IPS-18a (cell line): Measurements from ENCODE around the gene CFAP20DC.
"Not testable (repeated sequence)": the region's sequence is repeated elsewhere in the genome, so short reads cannot be mapped to it uniquely, and the experiment has no call there.

Experiments
- H3K27ac ChIP-seq: one replicate; pipeline ENCODE4 v1.5.1; 2013; ENCODE audit warnings: low read length
- H3K27me3 ChIP-seq: one replicate; pipeline ENCODE4 v1.6.1; 2013; ENCODE audit warnings: mild to moderate bottlenecking, low read length; ENCODE audit not compliant: control insufficient read depth, insufficient read depth
- H3K36me3 ChIP-seq: one replicate; pipeline ENCODE4 v1.6.1; 2013; ENCODE audit warnings: low read depth, low read length; ENCODE audit not compliant: control insufficient read depth
- H3K4me1 ChIP-seq: one replicate; pipeline ENCODE4 v1.6.1; 2013; ENCODE audit warnings: low read depth, low read length; ENCODE audit not compliant: control insufficient read depth
- H3K4me3 ChIP-seq: one replicate; pipeline ENCODE4 v1.5.1; 2013; ENCODE audit warnings: low read length
- H3K9ac ChIP-seq: one replicate; pipeline ENCODE4 v1.6.1; 2013; ENCODE audit warnings: mild to moderate bottlenecking, low read length, moderate library complexity
- H3K9me3 ChIP-seq: one replicate; pipeline ENCODE4 v1.6.1; 2013; ENCODE audit warnings: low read depth, low read length; ENCODE audit not compliant: control insufficient read depth

The CFAP20DC gene

DNA sequence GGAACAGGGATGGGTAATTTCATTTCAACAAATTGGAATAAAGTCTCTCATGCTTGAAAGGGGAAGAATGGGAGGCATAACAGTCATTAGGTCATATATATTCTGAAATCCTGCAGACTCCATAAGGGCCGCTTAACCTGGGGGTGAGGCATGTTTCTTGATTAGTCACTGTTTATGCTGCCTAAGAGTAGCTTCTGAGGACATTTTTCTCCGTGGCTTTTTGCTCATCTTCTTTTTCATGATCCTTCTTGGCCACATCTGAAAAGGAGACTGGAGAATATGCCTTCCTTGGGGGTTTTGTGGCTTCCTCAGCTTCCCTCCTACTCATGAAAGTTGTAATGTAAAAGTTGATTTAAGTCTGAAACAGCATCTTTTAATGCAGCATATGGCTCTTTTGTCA lies 20.0 kb upstream of the CFAP20DC start:
- no peak overlapping the region for H3K4me3 ChIP-seq
- no peaks in the 10 kb centered on the region for H3K27me3 ChIP-seq
- no peak overlapping the region for H3K27ac ChIP-seq
- no peaks in the 10 kb centered on the region for H3K9me3 ChIP-seq
- no peak overlapping the region for H3K9ac ChIP-seq
- peaks cover 5% of the 10 kb centered on the region for H3K4me1 ChIP-seq
- H3K36me3 ChIP-seq = no peaks in the 10 kb centered on the region

DNA sequence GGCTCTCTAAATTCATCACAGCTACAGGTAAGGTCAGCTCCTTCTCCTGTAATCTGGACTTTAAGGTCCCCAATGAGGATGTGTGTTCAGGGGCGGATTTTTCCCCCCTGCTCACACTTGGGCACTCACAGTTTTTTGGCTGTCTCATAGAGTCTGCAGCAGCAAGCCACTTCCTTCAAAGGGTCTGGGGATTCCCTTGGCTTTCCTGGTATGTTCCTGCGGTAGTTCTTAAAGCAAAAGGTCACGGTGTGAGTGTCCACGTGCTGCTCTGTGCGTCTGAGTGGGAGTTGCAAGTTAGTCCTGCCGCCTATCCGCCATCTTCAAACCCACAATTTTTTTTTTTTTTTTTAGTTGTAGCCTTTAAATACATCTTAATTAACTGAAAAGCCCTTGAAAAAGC lies 15.4 kb upstream of the CFAP20DC start:
- Histone ChIP-seq H3K27me3 (no peaks in the 10 kb centered on the region), H3K4me1 (no peaks in the 10 kb centered on the region), H3K9me3 (no peaks in the 10 kb centered on the region), H3K9ac (no peak overlapping the region), H3K4me3 (no peak overlapping the region), H3K36me3 (no peaks in the 10 kb centered on the region), H3K27ac (no peak overlapping the region)

- Histone ChIP-seq H3K4me1 (no peaks in the 10 kb centered on the region), H3K27me3 (no peaks in the 10 kb centered on the region), H3K4me3 (no peak overlapping the region), H3K27ac (no peak overlapping the region), H3K9ac (no peak overlapping the region), H3K9me3 (no peaks in the 10 kb centered on the region), H3K36me3 (no peaks in the 10 kb centered on the region)
These were observed 14.9 kb upstream of the CFAP20DC start for GRCh38 chr3:59064728-59065127.

DNA sequence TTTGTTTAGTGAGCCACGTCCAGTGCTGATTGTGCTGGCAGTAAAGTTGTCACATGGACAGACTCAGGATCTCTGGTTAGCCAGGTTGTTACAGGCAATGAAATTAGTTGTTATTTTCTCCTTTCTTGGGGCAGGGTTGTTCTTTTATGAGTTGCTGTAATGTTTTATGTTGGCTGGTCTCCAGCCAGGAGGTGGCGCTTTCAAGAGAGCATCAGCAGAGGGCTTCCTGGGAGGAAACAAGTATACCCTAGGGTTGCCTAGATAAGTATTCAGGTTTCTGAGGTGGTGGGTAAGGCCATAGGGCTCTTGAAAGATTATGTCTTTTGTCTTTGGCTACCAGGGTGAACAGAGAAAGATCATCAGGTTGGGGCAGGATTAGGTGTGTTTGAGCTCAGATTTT lies 14.5 kb upstream of the CFAP20DC start:
- no peak overlapping the region for H3K27ac ChIP-seq

DNA sequence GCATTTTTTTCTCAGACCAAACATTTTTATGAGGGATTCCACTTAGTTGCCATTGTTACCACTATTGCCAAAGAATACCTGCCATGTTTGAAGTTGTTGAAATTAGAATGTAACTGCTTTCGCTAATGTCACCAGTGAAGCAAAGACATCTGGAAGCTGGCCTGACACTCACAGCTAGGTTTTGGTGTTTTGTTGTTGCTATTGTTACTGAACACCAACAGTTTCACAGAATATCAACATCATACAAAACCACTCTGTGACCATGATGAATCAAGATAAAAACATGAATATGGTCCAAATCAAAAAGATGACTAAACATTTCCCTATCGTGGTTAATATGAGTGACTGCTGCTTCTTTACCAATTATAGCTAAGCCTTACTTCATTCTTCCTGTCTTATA lies 6.9 kb upstream of the CFAP20DC start:
- Histone ChIP-seq H3K27me3 (no peaks in the 10 kb centered on the region), H3K9ac (no peak overlapping the region), H3K9me3 (no peaks in the 10 kb centered on the region), H3K4me3 (no peak overlapping the region), H3K36me3 (no peaks in the 10 kb centered on the region), H3K27ac (no peak overlapping the region), H3K4me1 (no peaks in the 10 kb centered on the region)

More for the DNA sequence above, 14.5 kb upstream of the CFAP20DC start:
- Histone ChIP-seq H3K27me3 (no peaks in the 10 kb centered on the region), H3K9me3 (no peaks in the 10 kb centered on the region), H3K4me3 (no peak overlapping the region), H3K9ac (no peak overlapping the region), H3K36me3 (no peaks in the 10 kb centered on the region), H3K4me1 (no peaks in the 10 kb centered on the region)

DNA sequence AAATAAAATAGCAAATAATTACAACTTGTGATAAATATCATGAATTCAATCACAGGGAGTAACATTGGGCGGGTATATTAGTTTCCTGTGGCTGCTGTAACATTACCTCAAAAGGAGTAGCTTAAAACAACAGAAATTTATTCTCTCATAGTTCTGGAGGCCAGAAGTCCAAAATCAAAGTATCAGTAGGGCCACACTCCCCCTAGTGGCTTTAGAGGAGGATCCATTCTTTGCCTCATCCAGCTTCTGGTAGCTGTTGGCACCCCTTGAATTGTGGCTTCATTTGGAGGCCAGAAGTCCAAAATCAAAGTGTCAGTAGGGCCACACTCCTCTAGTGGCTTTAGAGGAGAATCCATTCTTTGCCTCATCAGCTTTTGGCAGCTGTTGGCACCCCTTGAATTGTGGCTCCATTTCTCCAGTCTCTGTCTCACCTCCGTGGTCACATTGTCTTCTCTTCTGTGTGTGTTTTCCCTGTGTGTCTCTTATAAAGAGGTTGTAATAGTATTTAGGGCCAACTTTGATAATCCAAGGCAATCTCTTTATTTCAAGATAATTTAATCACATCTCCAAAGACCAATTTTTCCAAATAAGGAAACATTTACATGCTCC lies 3.1 kb upstream of the CFAP20DC start:
- no peak overlapping the region for H3K27ac ChIP-seq
- H3K4me1 ChIP-seq = no peaks in the 10 kb centered on the region
- no peaks in the 10 kb centered on the region for H3K36me3 ChIP-seq
- no peaks in the 10 kb centered on the region for H3K9me3 ChIP-seq
- H3K27me3 ChIP-seq = no peaks in the 10 kb centered on the region
- H3K4me3 ChIP-seq = no peak overlapping the region
- no peak overlapping the region for H3K9ac ChIP-seq

DNA sequence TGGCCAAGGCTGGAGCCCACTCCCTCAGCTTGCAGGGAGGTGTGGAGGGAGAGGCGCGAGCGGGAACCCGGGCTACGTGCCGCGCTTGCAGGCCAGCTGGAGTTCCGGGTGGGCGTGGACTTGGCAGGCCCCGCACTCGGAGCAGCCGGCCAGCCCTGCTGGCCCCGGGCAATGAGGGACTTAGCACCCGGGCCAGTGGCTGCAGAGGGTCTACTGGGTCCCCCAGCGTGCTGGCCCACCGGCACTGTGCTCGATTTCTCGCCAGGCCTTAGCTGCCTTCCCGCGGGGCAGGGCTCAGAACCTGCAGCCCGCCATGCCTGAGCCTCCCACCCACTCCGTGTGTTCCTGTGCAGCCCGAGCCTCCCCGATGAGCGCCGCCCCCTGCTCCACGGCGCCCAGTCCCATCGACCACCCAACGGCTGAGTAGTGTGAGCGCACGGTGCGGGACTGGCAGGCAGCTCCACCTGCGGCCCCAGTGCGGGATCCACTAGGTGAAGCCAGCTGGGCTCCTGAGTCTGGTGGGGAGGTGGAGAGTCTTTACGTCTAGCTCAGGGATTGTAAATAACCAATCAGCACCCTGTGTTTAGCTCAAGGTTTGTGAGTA lies 1.1 kb upstream of the CFAP20DC start:
- H3K36me3 ChIP-seq, H3K4me1 ChIP-seq, H3K4me3 ChIP-seq, H3K9me3 ChIP-seq, H3K27ac ChIP-seq, H3K9ac ChIP-seq, H3K27me3 ChIP-seq: not testable (repeated sequence)

DNA sequence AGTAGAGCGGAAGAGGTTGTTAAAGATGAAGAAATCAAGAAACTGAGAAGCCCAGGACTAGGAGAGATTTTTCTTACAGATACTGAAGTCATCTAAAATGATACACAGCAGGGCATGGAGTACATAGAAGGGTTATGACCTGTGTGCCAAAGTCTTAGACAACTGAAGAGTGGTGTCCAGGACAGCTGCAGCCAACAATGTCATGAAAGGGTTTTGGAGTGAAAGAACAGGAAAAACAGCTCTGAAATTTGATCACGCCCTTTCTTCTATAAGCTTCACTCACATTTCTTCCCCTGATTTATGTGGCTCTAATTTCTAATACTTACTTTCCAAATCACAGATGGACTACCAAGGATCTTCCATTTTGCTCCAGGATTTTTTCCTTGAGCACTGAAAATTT lies 3.0 kb downstream of the CFAP20DC start:
- Histone ChIP-seq H3K27ac (no peak overlapping the region), H3K9ac (no peak overlapping the region), H3K27me3 (no peaks in the 10 kb centered on the region), H3K36me3 (no peaks in the 10 kb centered on the region), H3K9me3 (no peaks in the 10 kb centered on the region), H3K4me3 (no peak overlapping the region), H3K4me1 (no peaks in the 10 kb centered on the region)

DNA sequence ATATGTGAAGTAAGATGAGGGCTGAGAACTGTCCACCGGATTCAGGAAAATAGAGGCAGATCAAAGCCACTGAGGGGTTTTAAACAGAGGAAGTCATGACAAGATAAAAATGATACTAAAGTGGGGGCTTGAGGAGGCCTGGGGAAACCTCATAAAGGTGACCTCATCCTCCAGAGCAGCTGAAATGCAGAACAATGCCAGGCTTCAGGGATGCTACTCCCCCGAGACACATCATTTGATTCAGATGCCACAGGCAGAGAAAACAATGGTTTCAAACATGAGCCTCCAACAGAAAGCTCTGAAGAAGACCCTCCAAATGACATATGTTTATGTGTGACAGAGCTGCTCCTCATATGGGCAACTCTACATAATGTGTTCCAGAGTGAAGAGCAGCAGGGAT lies 6.4 kb downstream of the CFAP20DC start:
- H3K4me3 ChIP-seq = no peak overlapping the region
- no peaks in the 10 kb centered on the region for H3K36me3 ChIP-seq
- no peaks in the 10 kb centered on the region for H3K4me1 ChIP-seq
- H3K9ac ChIP-seq = no peak overlapping the region
- H3K9me3 ChIP-seq = no peaks in the 10 kb centered on the region
- H3K27ac ChIP-seq = no peak overlapping the region
- no peaks in the 10 kb centered on the region for H3K27me3 ChIP-seq

DNA sequence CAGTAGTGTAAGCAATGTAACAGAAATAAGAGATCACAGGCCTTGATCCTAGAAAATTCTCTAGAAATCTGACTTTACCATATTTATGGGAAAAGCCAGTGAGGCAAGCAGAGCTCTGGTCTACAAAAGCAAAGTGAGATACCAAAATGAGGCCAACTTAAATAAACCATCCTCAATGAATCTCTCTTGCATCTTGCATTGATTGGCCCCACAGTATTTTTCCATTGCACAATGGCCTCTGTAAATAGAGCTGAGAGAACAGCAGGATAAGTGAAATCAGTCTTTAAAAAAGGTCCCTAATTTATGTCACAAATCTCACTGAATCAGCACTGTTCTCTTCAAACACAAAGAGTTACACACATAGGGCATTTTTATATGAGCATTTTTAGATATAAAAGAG lies 8.9 kb downstream of the CFAP20DC start:
- Histone ChIP-seq H3K9ac (no peak overlapping the region), H3K27ac (no peak overlapping the region), H3K4me3 (no peak overlapping the region), H3K4me1 (no peaks in the 10 kb centered on the region), H3K9me3 (no peaks in the 10 kb centered on the region), H3K27me3 (no peaks in the 10 kb centered on the region), H3K36me3 (no peaks in the 10 kb centered on the region)

DNA sequence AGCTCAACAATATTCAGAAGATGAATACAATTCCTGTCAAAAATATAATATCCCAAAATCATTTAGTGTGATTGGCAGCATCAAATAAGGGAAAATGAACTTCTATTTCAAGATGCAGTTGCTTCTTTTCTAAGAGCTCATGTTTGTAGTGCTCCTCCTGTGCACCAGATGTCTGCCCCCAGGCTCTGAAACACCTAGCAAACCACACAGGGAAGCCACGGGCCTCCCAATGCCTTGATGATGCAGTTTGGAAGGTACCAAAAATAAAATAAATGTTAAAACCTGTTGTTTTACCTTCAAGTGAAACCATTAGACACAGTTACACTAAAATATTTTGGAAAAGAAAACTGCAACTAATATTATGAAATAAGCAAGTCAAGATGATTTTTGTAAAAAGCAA lies 22.2 kb downstream of the CFAP20DC start:
- no peaks in the 10 kb centered on the region for H3K27me3 ChIP-seq
- no peak overlapping the region for H3K4me3 ChIP-seq
- no peak overlapping the region for H3K27ac ChIP-seq
- no peaks in the 10 kb centered on the region for H3K9me3 ChIP-seq
- H3K4me1 ChIP-seq = peaks cover 5% of the 10 kb centered on the region
- H3K36me3 ChIP-seq = no peaks in the 10 kb centered on the region
- no peak overlapping the region for H3K9ac ChIP-seq

DNA sequence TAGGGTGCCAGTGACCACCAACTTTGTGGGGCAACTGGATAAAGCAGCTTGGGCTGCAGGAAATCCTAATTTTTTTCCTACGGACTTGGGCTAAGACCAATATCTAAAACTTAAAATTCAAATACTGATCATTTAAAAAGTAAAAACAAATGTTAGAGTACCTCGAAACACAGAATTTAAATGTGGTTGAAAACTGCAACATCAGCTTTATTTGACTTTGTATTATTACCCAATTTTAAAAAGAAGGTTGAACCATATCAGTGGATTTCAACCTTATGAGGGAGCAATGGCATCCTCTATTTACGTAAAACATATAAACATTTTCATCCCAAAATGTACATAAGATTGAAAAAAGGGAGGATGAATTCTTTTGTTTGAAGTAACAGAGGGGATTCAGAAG lies 26.2 kb downstream of the CFAP20DC start:
- Histone ChIP-seq H3K4me1 (no peaks in the 10 kb centered on the region), H3K9me3 (no peaks in the 10 kb centered on the region), H3K27ac (no peak overlapping the region), H3K36me3 (no peaks in the 10 kb centered on the region), H3K27me3 (no peaks in the 10 kb centered on the region), H3K9ac (no peak overlapping the region), H3K4me3 (no peak overlapping the region)
